VCaP (cell line): ENCODE data around the gene SLC25A18.
"Not testable (repeated sequence)": the region's sequence is repeated elsewhere in the genome, so short reads cannot be mapped to it uniquely, and the experiment has no call there.

Experiments used
- H3K27ac ChIP-seq: fragments of 450-650 bp; 2 replicates; pipeline ENCODE4 v1.5.1; 2017
- CTCF ChIP-seq: fragments of 450-650 bp; conservative IDR thresholded peaks from 2 replicates; pipeline ENCODE4 v1.5.1; 2017; ENCODE audit warnings: mild to moderate bottlenecking, moderate library complexity

The SLC25A18 gene, protein sequence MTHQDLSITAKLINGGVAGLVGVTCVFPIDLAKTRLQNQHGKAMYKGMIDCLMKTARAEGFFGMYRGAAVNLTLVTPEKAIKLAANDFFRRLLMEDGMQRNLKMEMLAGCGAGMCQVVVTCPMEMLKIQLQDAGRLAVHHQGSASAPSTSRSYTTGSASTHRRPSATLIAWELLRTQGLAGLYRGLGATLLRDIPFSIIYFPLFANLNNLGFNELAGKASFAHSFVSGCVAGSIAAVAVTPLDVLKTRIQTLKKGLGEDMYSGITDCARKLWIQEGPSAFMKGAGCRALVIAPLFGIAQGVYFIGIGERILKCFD

DNA sequence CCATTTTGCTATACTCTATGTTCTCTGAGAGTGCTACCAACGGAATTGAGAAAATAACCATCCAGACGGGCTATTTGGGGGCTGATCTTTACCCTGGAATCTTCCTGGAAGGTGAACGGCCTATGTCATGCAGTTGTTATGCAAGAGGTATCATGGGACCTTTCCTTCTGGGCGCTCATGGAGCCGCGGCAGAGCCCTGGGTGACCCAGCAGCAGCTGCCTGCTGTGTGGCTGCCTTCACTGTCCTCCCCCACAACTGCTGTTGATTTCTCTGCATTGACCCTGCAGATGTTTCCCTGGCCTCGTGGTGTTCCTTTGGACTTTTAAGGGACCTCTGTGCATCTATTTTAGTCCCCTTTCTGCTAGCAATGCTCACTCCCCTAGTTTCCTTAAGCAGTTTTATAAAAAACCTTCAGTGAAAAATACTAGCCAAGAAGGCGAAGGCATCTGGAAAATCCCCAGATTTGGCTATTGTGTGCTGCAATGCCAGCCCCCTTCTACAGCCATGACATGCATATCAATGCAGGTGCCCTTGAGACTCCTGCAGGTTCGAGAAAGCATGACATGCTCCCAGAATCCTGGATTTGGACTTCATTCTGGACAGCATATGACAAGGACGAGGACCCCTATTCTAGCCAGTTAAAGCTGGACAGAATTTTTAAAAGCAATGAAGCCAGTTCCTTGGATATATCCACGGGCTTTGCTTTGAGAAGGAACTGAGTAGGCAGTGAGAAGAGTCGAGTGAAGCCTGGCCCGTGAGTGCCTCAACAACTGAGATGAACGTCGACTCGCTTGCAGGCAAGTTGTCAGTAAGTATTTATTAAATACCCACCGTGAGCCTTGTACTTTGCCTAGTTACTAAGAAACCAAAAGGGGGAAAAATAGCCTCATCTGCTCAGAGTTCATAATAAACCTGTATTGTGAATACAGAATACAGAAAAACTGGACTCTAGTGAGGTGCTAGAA is at the start of gene SLC25A18:
SLC25A18 (plus strand) TSS at position 593 of the 965 bp plus-strand sequence. CDS start 16,447 bp downstream, outside the sequence.
- peak within 1 kb of the TSS; percentile 41; the same call in 1 of the 2 replicates for H3K27ac ChIP-seq
- TF ChIP-seq CTCF = no peak

GRCh38 chr22:17513612-17514011 is 49.7 kb upstream of the SLC25A18 start:
- TF ChIP-seq CTCF = no peak
- no peak overlapping the region for H3K27ac ChIP-seq

GRCh38 chr22:17514084-17514483 is 49.2 kb upstream of the SLC25A18 start:
- H3K27ac ChIP-seq = no peak overlapping the region
- TF ChIP-seq CTCF = no peak

DNA sequence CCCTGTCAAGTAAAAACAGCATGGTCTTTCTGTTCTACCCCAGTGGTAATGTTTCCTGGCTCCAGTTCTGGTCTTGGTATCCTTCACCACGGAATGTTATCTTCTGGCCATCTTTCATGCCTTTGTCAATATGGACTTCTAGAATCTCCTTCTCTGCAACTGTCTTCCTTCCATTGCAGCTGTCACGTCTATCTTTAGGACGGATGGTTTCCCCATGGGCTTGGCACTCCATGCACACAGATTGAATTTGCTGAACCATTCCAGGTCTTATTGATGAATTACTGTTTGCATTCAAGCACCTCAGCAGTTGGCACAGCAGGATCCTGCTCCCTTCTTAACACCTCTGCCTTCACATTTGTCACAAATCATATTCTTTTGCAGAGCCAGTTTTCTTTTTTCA is 44.9 kb upstream of the SLC25A18 start:
- TF ChIP-seq CTCF = no peak
- no peak overlapping the region for H3K27ac ChIP-seq

DNA sequence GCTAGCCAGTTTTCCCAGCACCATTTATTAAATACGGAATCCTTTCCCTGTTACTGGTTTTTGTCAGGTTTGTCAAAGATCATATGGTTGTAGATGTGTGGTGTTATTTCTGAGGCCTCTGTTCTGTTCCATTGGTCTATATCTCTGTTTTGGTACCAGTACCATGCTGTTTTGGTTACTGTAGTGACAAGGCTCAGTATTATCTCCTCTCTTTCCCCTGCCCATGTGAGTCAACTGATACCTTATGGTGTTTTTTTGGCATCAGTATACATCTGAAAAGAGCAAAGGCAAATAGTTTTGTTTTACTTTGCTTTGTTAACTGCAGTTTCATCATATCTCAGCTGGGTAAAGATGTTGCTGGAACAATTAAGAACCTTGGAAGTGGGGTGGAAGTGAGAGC is 41.3 kb upstream of the SLC25A18 start:
- H3K27ac ChIP-seq = not testable (repeated sequence)

DNA sequence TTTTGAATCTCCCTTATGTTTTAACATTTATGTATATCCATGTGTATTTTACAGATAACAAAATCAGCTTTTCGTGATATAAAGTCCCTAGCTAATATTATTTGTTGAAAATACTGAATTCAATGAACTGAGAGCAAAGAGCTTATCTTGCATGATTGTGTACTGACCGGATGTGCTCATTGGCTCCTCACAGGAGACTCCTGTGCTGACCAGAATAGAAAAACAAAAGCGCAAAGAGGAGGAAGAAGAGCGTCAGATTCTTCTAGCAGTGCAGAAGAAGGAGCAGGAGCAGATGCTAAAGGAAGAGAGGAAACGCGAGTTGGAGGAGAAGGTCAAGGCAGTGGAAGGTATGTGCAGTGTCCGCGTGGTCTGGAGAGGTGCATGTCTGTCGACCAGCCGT is 39.4 kb upstream of the SLC25A18 start:
- no peak overlapping the region for H3K27ac ChIP-seq
- TF ChIP-seq CTCF = no peak

- H3K27ac ChIP-seq = no peak overlapping the region
- no peak for TF ChIP-seq CTCF
These were observed 27.0 kb upstream of the SLC25A18 start for GRCh38 chr22:17536269-17536668.
